Esophagus (tissue), 2 donors: Measurements from ENCODE around the gene ARHGAP26. TPM values are rescaled to one million over a fixed set of nuclear protein-coding genes. Genes with fewer than 3 reads are reported as not detected.
A peak's percentile ranks its signal among the peaks of the same experiment; 100 is the strongest.

Experiments
- H3K27ac ChIP-seq, 2 donors: one replicate each; pipeline ENCODE4 v1.5.1; 2013; ENCODE audit warnings: low read depth in 2 of 2, mild to moderate bottlenecking in 2 of 2, inconsistent platforms in 1 of 2, low read length in 1 of 2, moderate library complexity in 1 of 2
- H3K27me3 ChIP-seq, 2 donors: one replicate each; pipeline ENCODE4 v1.6.1; 2013; ENCODE audit warnings: low read length in 2 of 2, control low read depth in 1 of 2, mild to moderate bottlenecking in 1 of 2; ENCODE audit not compliant: insufficient read depth in 2 of 2, control insufficient read depth in 1 of 2
- H3K36me3 ChIP-seq, 2 donors: one replicate each; pipeline ENCODE4 v1.6.1; 2013; ENCODE audit warnings: low read length in 1 of 2; ENCODE audit not compliant: control insufficient read depth in 2 of 2, insufficient read depth in 2 of 2
- H3K4me1 ChIP-seq, 2 donors: one replicate each; pipeline ENCODE4 v1.6.1; 2013; ENCODE audit warnings: low read length in 1 of 2; ENCODE audit not compliant: control insufficient read depth in 2 of 2, insufficient read depth in 2 of 2
- H3K4me3 ChIP-seq, 2 donors: one replicate each; pipeline ENCODE4 v1.5.1; 2013; ENCODE audit warnings: low read length in 2 of 2, mild to moderate bottlenecking in 2 of 2, low read depth in 1 of 2, moderate library complexity in 1 of 2
- H3K9me3 ChIP-seq, 2 donors: one replicate each; pipeline ENCODE4 v1.6.1; 2013; ENCODE audit warnings: mild to moderate bottlenecking in 2 of 2, low read depth in 1 of 2, low read length in 1 of 2, moderate library complexity in 1 of 2; ENCODE audit not compliant: control insufficient read depth in 2 of 2, insufficient read depth in 1 of 2
- WGBS, 2 donors: extraction: QIAGEN DNeasy Blood & Tissue Kit; methylation state at CpG; one replicate each; pipeline ENCODE4 v1.1.7; 2013; 5-methylcytosine and 5-hydroxymethylcytosine counted together
- polyA plus RNA-seq, 2 donors: library from polyadenylated mRNA; stranded (reverse); fragments of 200-250 nt; gene quantifications; one replicate each; pipeline ENCODE4 v1.2.3, GENCODE V29; 2013
- donor health status: healthy with polysubstance abuse.
- donor health status: Bipolar disorder and iron deficiency.

ARHGAP26 gene
- polyA plus RNA-seq, 2 donors = 3.1 to 3.6 TPM

DNA sequence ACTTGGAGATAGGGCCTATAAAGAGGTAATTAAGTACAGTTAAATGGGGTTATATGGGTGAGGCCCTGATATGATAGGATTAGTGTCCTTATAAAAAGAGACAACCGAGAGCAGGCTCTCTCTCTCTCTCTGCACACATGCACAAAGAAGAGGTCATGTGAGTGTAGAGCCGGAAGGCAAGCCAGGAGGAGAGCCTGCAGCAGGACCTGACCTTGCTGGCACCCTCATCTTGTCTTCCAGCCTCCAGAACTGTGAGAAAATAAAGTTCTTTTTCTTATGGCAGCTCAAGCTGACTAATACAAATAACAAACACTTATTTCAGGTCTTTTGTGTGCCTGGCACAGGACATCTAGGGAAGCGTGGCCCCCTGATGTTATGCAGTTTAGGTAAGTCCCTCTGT is 62.1 kb downstream of the ARHGAP26 start:
- no peaks in the 10 kb centered on the region for H3K27me3 ChIP-seq
- H3K4me3 ChIP-seq = no peak overlapping the region
- H3K4me1 ChIP-seq = peaks cover 6 to 10% of the 10 kb centered on the region in 2 donors
- no peak overlapping the region for H3K27ac ChIP-seq
- WGBS, 2 donors = 91 to 95% methylated on average over 3 of the region's 3 CpGs
- no peaks in the 10 kb centered on the region for H3K36me3 ChIP-seq
- peaks cover 0 to 2% of the 10 kb centered on the region in 2 donors for H3K9me3 ChIP-seq

DNA sequence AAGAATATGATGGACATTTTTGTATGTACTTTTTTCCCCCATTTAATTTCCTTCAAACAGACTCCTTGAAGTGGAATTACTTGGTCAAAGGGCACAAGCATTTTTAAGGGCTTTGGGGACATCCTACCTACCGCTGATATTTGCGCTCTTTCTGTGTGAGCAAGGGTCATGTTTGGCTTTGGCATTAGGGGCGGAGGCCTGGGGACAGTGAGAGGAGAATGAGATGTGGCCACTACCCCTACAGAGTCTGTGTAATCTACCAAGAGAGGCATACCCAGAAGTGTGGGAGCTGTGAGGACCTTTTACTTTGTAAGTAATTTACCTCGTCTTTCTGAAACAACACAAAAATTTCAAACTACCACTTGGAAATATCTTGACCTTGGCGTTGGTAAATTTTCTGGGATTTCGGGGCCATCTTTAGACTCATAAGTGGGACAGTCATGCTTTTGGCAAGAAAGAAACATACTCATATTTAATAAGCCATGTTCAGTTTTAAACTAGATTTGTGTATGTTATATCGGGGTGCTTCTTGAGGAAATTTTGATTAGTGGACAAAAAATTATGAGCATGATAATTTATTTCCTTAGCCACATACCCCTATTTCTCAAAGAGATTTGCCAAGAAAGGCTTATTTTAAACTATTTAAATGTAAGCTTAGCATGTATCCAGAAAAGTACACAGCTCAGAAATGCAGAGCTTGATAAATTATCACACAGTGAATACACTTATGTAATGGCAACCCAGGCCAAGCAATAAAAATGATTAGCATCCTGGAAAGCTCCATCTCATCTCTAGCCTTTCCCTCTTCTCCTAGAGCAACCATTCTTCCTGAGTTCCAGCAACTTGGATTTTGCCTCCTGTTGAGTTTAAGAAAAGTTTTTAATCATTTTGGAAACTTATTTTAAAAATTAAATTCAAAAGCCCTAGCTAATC is 63.6 kb downstream of the ARHGAP26 start:
- H3K36me3 ChIP-seq = no peaks in the 10 kb centered on the region
- 87% methylated on average over 7 of the region's 7 CpGs for WGBS, 2 donors
- peaks cover 0 to 2% of the 10 kb centered on the region in 2 donors for H3K9me3 ChIP-seq
- H3K4me3 ChIP-seq = no peak overlapping the region
- H3K27me3 ChIP-seq = no peaks in the 10 kb centered on the region
- peaks cover 6 to 11% of the 10 kb centered on the region in 2 donors for H3K4me1 ChIP-seq
- no peak overlapping the region for H3K27ac ChIP-seq

DNA sequence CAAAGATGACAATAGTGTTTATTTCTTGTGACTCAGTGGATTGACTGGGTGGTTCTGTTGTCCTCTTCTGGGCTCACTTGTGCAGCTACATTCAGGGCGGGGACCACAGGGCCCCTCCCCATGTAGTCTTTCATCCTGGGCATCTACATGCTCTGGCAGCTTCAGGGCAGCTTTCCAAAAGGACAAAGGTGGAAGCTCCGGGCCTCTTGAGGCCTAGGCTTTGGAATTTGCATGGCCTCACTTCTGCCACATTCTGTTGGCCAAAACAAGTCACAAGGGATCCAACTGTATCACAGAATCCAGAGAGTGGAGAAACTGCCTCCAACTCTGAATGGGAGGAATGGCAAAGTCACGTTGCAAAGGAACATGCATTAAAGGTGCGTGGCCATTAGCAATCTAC is 64.3 kb downstream of the ARHGAP26 start:
- no peaks in the 10 kb centered on the region for H3K27me3 ChIP-seq
- H3K9me3 ChIP-seq = peaks cover 0 to 2% of the 10 kb centered on the region in 2 donors
- no peaks in the 10 kb centered on the region for H3K36me3 ChIP-seq
- H3K4me3 ChIP-seq = no peak overlapping the region
- peaks cover 6 to 9% of the 10 kb centered on the region in 2 donors for H3K4me1 ChIP-seq
- H3K27ac ChIP-seq = peak overlapping the region in 1 of 2 donors; percentile 40
- WGBS, 2 donors = 67 to 70% methylated on average over 4 of the region's 4 CpGs

DNA sequence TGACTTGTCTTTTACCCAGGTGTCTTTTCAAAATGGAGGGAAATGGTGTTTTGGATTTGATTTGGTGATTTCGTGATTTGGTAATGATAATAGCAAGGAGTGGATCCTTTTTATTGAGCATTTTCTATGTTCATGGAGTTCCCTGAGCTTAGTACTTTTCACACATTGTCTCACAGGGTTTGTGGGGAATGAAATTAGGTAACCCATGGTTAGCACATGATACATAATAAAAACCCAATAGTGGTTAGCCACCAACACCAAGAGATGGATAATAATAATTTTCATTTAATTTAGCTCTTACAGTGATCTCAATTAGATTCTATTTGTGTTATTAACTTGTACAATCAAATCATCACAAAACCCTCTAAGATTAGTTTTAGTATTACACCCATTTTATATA is 65.4 kb downstream of the ARHGAP26 start:
- Histone ChIP-seq H3K4me3 (no peak overlapping the region), H3K27ac (no peak overlapping the region), H3K27me3 (no peaks in the 10 kb centered on the region), H3K4me1 (peaks cover 3 to 5% of the 10 kb centered on the region in 2 donors), H3K36me3 (no peaks in the 10 kb centered on the region), H3K9me3 (peaks cover 0 to 2% of the 10 kb centered on the region in 2 donors)
- 96 to 97% methylated on average over 1 of the region's 1 CpG for whole genome bisulfite sequencing, 2 donors

DNA sequence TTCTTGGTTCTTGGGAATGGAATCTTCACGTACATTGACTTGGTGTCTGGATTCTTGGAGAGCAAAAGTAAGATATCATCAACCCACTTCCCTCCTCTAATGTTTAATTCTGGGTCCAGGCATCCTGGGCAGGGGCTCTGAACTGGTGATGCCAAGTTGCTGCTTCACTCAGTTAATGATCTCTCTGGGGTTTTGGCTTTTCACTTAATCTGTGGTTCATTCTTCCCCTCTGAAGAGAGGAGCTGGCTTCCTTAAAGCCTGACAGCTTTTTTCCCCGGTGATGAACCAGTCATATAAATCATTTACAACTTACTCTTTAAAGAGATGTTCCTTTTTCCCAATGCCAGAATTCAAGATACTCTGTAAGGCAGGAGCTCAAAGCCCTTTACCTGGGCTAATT is 65.9 kb downstream of the ARHGAP26 start:
- Histone ChIP-seq H3K36me3 (no peaks in the 10 kb centered on the region), H3K9me3 (peaks cover 0 to 2% of the 10 kb centered on the region in 2 donors), H3K27me3 (no peaks in the 10 kb centered on the region), H3K4me3 (no peak overlapping the region), H3K4me1 (peaks cover 3 to 5% of the 10 kb centered on the region in 2 donors), H3K27ac (no peak overlapping the region)
- WGBS, 2 donors = 73 to 84% methylated on average over 2 of the region's 2 CpGs

DNA sequence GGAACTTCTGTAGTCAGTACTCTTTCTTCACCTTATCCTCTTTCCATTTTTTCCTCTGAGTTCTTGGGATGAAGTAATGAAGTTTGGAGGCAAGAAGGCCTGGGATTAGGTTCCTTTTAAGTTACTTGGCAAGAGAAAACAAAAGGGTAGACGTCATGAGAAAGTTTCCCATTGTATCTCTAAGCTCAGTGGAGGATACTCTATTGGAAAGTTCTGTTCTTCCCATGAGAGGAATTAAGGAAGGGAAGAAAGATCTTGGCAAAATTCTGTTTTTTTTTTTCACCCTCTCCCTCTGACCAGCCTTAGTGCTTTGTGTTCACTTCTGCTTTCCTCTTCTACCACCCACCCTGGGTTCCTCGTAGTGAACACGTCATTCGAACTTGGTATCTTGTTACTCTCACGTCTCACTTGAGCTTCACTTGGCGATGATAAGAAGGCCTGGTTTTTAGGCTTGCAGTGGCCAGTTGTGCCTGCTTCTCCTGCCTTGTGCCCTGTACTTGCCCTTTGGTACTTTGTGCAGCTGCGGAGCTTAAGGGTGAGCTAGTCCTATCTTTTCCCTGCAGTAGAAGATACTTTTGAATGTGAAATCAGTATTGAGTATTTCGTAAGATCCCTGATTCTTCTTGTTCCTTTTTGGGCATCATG is 67.0 kb downstream of the ARHGAP26 start:
- WGBS, 2 donors = 79 to 85% methylated on average over 8 of the region's 8 CpGs
- Histone ChIP-seq H3K9me3 (peaks cover 0 to 2% of the 10 kb centered on the region in 2 donors), H3K27me3 (no peaks in the 10 kb centered on the region), H3K36me3 (no peaks in the 10 kb centered on the region), H3K4me3 (no peak overlapping the region), H3K27ac (no peak overlapping the region), H3K4me1 (peaks cover 5 to 6% of the 10 kb centered on the region in 2 donors)

DNA sequence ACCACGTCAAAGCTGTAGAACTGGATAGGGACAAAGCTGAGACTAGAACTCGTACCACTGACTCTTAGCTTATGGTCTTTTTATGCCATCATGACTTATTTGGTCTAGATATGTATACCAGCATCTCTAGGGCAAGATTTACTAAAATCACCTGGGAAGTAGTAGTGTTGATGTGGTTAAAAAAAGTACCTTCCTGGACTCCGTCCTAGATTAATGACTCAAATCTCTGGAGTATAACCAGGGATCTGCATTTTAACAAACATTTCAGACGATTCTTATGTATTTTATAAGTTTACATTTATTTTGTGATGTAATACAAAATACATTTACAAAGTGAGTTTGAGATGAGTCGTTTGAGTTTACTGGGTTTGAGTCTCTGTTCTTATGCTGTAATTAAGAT is 68.7 kb downstream of the ARHGAP26 start:
- Histone ChIP-seq H3K36me3 (no peaks in the 10 kb centered on the region), H3K27me3 (no peaks in the 10 kb centered on the region), H3K9me3 (peaks cover 0 to 2% of the 10 kb centered on the region in 2 donors), H3K27ac (no peak overlapping the region), H3K4me3 (no peak overlapping the region), H3K4me1 (peaks cover 4 to 8% of the 10 kb centered on the region in 2 donors)
- 62 to 63% methylated on average over 5 of the region's 5 CpGs for WGBS, 2 donors

DNA sequence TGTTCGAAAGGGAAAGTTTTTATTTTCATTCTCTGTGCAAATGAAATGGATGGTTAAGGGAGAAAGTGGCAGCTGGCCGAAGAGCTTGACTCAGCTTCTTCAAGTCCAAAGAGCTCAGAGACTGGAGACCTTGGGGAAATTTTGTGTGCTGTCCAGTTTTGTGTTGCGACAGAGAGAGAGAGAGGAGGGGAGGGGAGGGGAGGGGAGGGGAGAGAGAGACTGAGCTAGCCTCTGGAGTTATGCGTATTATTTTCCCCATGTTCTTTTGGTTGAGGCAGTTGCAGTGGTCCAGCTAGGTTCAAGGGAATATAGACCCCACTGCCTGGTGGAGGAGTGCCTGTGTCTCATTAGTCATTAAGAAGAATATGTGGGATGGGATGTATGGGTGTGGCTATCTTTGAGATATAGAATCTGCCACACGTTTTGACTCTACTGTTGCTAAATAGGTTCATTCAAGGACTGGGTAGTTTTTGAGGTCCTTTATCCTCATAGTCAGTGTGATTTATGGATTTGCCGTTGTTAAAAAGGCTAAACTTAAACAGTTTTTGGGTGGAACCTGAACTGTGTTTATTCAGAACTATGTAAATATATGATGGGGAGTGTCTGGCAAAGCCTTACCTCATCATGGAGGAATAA is 69.7 kb downstream of the ARHGAP26 start:
- no peaks in the 10 kb centered on the region for H3K9me3 ChIP-seq
- H3K27ac ChIP-seq = peak overlapping the region; percentile 8 to 31
- H3K36me3 ChIP-seq = no peaks in the 10 kb centered on the region
- WGBS, 2 donors = 57 to 60% methylated on average over 6 of the region's 6 CpGs
- H3K4me1 ChIP-seq = peaks cover 4% of the 10 kb centered on the region in 2 donors
- no peak overlapping the region for H3K4me3 ChIP-seq
- H3K27me3 ChIP-seq = no peaks in the 10 kb centered on the region

DNA sequence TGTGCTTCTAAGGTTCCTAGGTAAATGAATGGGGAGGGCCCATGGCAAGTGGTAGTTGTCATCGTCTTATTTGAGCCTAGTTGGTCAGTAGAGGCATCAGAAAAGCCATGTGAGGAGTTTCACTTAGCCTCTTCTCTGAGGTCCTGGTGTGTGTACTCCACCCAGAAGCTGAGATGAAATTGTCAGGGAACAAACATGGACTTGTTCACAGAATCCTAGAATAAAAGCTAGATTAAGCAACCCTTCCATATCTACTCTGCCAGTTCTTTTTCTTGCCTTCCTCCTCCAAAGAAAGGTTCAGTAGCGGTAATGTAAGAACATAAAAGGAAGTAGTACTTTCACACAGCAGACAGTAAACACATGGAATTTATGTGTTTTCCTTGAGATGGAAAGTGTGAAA is 70.4 kb downstream of the ARHGAP26 start:
- Histone ChIP-seq H3K9me3 (no peaks in the 10 kb centered on the region), H3K27ac (peak overlapping the region; percentile 15 to 41), H3K4me3 (no peak overlapping the region), H3K4me1 (peaks cover 5 to 8% of the 10 kb centered on the region in 2 donors), H3K36me3 (no peaks in the 10 kb centered on the region), H3K27me3 (no peaks in the 10 kb centered on the region)
- WGBS, 2 donors = 59 to 75% methylated on average over 2 of the region's 2 CpGs
